Smooth muscle cell (in vitro differentiated cells): ENCODE results near the gene ADARB2. TPM values are rescaled to one million over a fixed set of nuclear protein-coding genes. Genes with fewer than 3 reads are reported as not detected.

ENCODE experiments used
- DNase-seq: peaks from one replicate; lab custom pipeline; 2025; ENCODE audit not compliant: unreplicated experiment; lab: John Stamatoyannopoulos, UW
- H2AFZ ChIP-seq: fragments of 200-600 bp; sonication (generic); 2 replicates; pipeline ENCODE4 v1.6.0; 2016; ENCODE audit warnings: antibody characterized with exemption, low read depth, mild to moderate bottlenecking
- H3F3A ChIP-seq: fragments of 200-600 bp; sonication (generic); 2 replicates; pipeline ENCODE4 v1.6.0; 2017; ENCODE audit warnings: antibody characterized with exemption, low read depth
- H3K27ac ChIP-seq: fragments of 200-600 bp; sonication (generic); 2 replicates; pipeline ENCODE4 v1.5.1; 2016; ENCODE audit warnings: low read depth, mild to moderate bottlenecking
- H3K27me3 ChIP-seq: fragments of 200-600 bp; sonication (generic); 2 replicates; pipeline ENCODE4 v1.6.1; 2016; ENCODE audit warnings: low read depth, mild to moderate bottlenecking
- H3K36me3 ChIP-seq: fragments of 200-600 bp; sonication (generic); 2 replicates; pipeline ENCODE4 v1.5.1; 2016; ENCODE audit warnings: low read depth
- H3K4me1 ChIP-seq: fragments of 200-600 bp; sonication (generic); 2 replicates; pipeline ENCODE4 v1.5.1; 2016; ENCODE audit warnings: low read depth
- H3K4me2 ChIP-seq: fragments of 200-600 bp; sonication (generic); 2 replicates; pipeline ENCODE4 v1.6.0; 2016; ENCODE audit warnings: mild to moderate bottlenecking
- H3K4me3 ChIP-seq: fragments of 200-600 bp; sonication (generic); 2 replicates; pipeline ENCODE4 v1.5.1; 2016; ENCODE audit warnings: mild to moderate bottlenecking
- H3K79me2 ChIP-seq: fragments of 200-600 bp; sonication (generic); 2 replicates; pipeline ENCODE4 v1.6.0; 2016; ENCODE audit warnings: low read depth, mild to moderate bottlenecking
- H3K9ac ChIP-seq: fragments of 200-600 bp; sonication (generic); 2 replicates; pipeline ENCODE4 v1.6.0; 2016; ENCODE audit warnings: low read depth
- H3K9me3 ChIP-seq: fragments of 200-600 bp; sonication (generic); replicated peaks from 2 replicates; pipeline ENCODE4 v1.5.1; 2016; ENCODE audit warnings: low read depth
- H4K20me1 ChIP-seq: fragments of 200-600 bp; sonication (generic); 2 replicates; pipeline ENCODE4 v1.6.0; 2016; ENCODE audit warnings: low read depth
- CTCF ChIP-seq: fragments of 200-600 bp; sonication (generic); IDR thresholded peaks from 2 replicates; pipeline ENCODE4 v1.5.1; 2017; ENCODE audit warnings: borderline replicate concordance, mild to moderate bottlenecking, antibody characterized with exemption; ENCODE audit not compliant: insufficient read depth, poor library complexity, severe bottlenecking
- WGBS: methylation state at CpG from one replicate; pipeline ENCODE4 v1.1.7; 2016; ENCODE audit warnings: low lambda C conversion rate; 5-methylcytosine and 5-hydroxymethylcytosine counted together
- polyA plus RNA-seq: library from polyadenylated mRNA; unstranded; fragments of >200 nt; fragmentation: Nextera tagmentation; extraction: Ambion mirVana; gene quantifications from 2 replicates; pipeline ENCODE4 v1.2.1, GENCODE V29; 2016
- total RNA-seq: library from RNA; depleted of rRNA; stranded (reverse); fragments of >200 nt; gene quantifications from 2 replicates; pipeline ENCODE4 v1.2.3, GENCODE V29; 2014

The ADARB2 gene
- total and polyA plus RNA-seq, 2 experiments from 2014 or later: 0.13 to 0.39 TPM

DNA sequence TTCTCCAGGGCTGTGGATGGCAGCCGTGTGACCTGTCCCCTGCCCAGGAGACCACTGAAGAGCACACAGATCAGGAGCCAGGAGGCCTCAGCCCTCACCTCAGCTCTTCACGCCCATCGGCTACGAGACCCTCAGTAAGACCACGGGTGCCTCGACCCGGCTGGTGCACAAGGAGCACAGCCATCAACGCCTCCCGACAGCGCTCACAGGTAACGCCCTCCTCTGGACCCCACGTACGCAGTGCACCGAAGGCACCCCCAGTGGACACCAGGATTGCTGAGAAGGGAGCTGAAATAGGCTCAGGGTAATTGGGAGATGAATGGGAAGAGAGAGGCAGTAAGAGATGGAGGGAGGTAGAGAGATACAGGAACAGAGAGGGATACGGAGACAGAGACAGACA lies 389.8 kb downstream of the ADARB2 start:
- 97% methylated on average over 15 of the region's 15 CpGs for WGBS
- Histone ChIP-seq H3K36me3 (no peaks in the 10 kb centered on the region), H3F3A (no peaks in the 10 kb centered on the region), H4K20me1 (no peaks in the 10 kb centered on the region), H3K4me3 (no peak overlapping the region), H3K27ac (no peak overlapping the region), H3K4me2 (no peak overlapping the region), H3K9me3 (no peaks in the 10 kb centered on the region), H2AFZ (no peak overlapping the region), H3K79me2 (no peaks in the 10 kb centered on the region), H3K4me1 (no peaks in the 10 kb centered on the region), H3K9ac (no peak overlapping the region), H3K27me3 (no peaks in the 10 kb centered on the region)
- no peak for TF ChIP-seq CTCF
- no peak for DNase-seq

DNA sequence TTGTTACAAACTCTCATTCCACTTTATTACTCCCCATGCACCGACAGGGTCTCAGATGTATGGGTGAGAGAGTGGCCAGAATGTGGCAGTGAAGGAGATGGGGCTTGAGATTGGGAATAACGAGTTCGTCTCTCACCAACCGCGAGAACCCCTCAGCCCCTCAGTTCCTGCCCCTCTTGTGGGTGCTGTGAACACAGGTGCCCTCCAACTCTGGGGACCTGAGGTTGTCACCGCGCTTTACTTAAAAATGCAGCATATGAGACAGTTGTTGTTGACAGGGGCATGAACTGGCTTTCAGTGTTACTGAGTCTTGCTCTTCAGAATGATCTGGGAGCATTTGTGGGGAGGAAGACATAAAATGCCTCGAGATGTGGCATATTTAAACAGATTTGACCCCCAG lies 391.1 kb downstream of the ADARB2 start:
- H3K4me1 ChIP-seq: no peaks in the 10 kb centered on the region
- 95% methylated on average over 8 of the region's 8 CpGs for WGBS
- H3K4me3 ChIP-seq: no peak overlapping the region
- H3K36me3 ChIP-seq: no peaks in the 10 kb centered on the region
- no peak overlapping the region for H3K9ac ChIP-seq
- H3K4me2 ChIP-seq: no peak overlapping the region
- no peak overlapping the region for H2AFZ ChIP-seq
- no peaks in the 10 kb centered on the region for H3K27me3 ChIP-seq
- H3K79me2 ChIP-seq: no peaks in the 10 kb centered on the region
- DNase-seq: no peak
- no peaks in the 10 kb centered on the region for H3K9me3 ChIP-seq
- TF ChIP-seq CTCF: no peak
- no peaks in the 10 kb centered on the region for H4K20me1 ChIP-seq
- H3F3A ChIP-seq: no peaks in the 10 kb centered on the region
- H3K27ac ChIP-seq: no peak overlapping the region

- no peaks in the 10 kb centered on the region for H3K9me3 ChIP-seq
Measured at GRCh38 chr10:1345368-1345767, 392.0 kb downstream of the ADARB2 start.

More at GRCh38 chr10:1345368-1345767, 392.0 kb downstream of the ADARB2 start:
- no peak for TF ChIP-seq CTCF
- Histone ChIP-seq H3K79me2 (no peaks in the 10 kb centered on the region), H3F3A (no peaks in the 10 kb centered on the region), H3K4me1 (no peaks in the 10 kb centered on the region), H3K4me2 (no peak overlapping the region), H4K20me1 (no peaks in the 10 kb centered on the region), H3K27me3 (no peaks in the 10 kb centered on the region), H3K36me3 (no peaks in the 10 kb centered on the region), H3K27ac (no peak overlapping the region), H2AFZ (no peak overlapping the region), H3K4me3 (no peak overlapping the region), H3K9ac (no peak overlapping the region)
- DNase-seq: no peak
- 92% methylated on average over 4 of the region's 4 CpGs for WGBS
